HG03432 (cell line): ENCODE data around the gene ABHD5.

Experiments
- ATAC-seq: cut with Tn5 transposase; IDR thresholded peaks from one replicate; pipeline ENCODE4 v1.9.1; 2021; ENCODE audit warnings: mild to moderate bottlenecking, moderate library complexity; ENCODE audit not compliant: unreplicated experiment

Gene ABHD5

GRCh38 chr3:43709022-43709421 lies 18.3 kb downstream of the ABHD5 start:
- no peak for ATAC-seq

GRCh38 chr3:43710607-43711006 lies 19.9 kb downstream of the ABHD5 start:
- no peak for ATAC-seq

DNA sequence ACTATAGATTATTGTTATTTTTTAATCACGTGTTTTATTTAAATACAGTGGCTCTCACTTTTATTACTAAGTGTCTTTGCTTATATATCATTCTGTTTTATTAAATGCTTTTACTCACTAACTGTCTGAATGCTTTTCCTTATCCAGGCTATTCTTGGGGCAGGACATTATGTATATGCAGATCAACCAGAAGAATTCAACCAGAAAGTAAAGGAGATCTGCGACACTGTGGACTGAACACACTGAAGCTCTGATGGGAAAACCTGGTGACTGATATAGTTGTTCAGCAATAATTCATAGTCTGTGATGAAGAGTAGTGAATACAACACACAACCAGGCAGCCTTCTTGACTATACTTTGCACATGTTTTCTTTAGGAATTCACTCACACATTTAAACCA lies 27.6 kb downstream of the ABHD5 start:
- ATAC-seq, result no peak

DNA sequence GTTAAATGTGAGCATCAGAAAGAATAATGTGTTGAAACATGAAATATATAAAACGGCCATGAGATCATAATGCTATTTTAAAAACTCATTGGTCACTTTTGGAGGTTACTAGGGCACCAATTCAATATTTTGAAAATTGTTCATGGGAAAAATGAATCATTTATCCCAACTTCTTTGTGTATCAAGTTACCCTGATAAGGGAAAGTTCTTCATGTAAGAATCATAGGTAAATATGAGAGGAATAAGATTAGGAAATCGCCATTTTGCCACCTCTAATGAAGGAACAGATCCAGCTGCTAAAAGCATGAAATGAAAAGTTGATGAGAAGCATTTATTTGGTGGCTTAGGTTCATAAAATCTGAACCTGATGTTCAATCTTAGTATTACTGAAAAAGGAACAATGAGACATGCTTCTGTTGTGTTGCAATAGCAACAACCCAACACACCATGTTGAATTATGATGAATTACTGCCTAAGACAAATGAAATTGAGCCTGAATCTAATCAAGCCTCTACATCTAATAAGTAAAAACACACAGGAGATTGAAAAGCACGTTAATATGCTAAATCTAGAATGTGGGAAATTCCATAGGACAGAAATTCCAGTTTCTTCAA lies 32.5 kb downstream of the ABHD5 start:
- ATAC-seq, result no peak

DNA sequence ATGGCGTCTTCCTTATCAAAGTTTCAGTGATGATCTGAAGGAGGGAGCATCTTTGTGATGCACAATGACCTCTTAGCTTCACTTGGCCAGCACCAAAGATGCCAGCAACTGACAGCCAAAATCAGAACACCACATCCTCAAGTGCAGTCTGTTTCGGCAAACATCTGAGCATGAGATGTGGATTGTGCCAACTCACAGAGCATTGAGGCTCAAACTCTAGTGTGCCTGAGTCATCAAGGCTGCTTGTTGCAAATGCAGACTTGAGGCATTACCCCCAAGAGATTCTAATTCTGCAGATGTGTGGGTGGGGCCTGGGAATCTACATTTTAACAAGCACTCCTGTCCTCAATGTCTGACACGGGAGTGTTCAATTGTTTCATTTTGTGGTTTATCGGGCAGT lies 35.8 kb downstream of the ABHD5 start:
- ATAC-seq, result no peak

DNA sequence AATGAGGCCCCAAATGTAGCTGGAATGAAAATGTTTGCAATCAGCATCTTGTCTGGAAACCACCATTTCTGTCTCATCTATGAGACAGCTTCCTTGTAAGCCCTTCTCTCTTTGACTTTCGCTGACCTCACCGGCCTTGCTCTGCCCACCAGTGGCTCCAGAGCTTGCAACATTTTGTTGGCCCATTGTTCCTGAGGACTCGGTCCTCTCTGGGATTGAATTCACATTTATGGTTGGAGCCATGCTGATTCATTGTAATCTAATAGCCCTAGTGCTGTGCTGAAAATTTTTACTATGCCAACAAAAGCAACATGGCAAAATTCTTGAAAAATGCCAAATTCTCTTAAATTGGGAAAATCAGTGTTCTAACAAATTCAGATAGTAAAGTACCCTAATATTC lies 37.2 kb downstream of the ABHD5 start:
- ATAC-seq, result no peak

- ATAC-seq, result no peak
These were observed 37.7 kb downstream of the ABHD5 start for GRCh38 chr3:43728476-43728875.

DNA sequence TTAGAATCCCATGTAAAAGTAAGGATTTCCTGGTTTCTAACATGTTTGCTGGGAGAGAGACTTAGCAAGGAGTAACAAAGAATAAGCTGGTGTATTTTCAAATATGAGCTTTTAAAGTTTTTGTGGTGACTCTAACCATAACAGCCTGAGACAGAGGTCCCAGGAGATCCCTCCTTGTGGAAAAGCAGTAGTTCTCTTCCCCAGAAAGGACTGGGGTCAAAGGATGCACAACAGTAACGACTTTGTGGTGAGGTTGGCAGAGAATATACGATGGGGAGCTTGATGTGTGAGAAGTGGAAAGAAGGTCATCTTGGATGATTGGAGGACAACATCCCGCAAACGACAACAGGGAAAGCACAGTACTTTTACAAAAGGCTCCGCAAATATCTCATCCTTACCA lies 38.2 kb downstream of the ABHD5 start:
- no peak for ATAC-seq

DNA sequence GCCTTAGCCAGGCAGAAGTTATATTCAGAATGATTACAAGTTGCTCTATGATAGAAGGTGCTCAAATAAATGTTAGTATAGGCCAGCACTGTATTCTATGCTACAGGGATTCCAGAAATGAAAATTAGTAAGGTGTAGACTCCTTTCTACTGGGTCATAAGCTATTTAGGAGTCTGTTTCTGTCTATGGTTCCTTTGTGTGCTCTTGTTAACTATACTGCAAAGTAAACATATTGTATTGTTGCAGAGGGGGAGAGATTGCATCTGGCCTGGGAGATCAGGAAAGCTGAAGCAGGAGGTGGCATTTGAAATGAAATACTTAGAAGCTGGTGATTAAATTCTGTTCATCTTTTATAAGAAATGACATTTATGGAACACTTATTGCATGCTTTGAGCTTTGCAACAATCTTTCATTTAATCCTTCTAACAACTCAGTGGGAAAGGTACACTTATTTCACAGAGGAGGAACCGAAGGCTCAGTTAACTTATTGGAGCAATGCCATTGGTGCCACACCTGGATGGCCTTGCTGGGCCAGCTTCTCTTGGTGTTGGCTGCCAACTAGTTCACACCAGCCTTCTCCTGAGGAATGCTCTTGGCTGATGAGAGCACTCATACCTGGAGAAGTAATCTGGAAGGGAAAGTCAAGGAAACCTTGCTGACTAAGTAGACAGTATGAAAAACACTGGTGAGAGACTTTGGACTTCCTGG lies 39.1 kb downstream of the ABHD5 start:
- ATAC-seq, result no peak

- ATAC-seq, result no peak
These were observed 42.1 kb downstream of the ABHD5 start for GRCh38 chr3:43732747-43733425.

DNA sequence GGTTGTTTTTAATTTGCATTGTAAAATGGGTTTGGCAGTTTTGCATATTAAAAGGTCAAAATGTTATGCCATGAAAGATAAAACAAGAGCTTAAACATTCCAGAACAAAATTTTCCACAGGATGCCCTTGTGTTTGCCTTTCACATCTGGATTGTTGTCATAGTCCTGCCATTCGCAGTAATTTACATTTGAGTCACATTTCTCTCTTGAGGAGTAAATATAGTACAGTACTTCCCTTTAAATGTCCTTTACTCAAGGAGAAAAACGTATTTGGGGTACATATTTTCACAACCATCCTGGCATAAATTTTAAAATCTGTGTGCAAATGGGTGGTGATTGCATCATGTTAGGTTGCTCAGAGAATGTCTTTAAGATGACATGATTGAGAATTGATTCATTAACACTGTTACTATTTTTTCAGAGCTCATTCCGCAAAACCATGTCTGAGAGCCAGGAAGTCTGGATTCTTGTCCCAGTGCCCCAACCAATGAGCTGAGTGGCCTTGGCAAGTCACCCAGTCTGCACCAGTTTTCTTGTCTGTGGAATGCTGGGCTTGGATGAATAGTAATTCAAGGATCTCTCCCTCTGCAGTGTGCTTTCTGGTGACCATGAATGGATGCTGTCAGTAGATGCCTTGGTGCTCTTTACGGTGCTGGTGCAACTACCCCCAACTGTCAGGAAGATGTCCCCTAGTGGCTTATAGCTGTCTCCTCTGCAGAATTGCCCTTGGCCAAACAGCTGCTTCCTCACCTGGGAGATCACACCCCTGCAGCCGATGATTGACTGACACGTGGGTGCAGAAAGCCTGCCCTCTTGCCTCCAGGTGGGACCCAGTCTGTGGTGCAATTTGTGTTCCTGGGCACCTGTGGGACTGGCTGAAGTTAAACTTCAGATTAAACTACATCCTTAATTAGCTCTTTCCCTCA lies 43.0 kb downstream of the ABHD5 start:
- no peak for ATAC-seq

GRCh38 chr3:43734685-43735084 lies 43.9 kb downstream of the ABHD5 start:
- ATAC-seq, result no peak

DNA sequence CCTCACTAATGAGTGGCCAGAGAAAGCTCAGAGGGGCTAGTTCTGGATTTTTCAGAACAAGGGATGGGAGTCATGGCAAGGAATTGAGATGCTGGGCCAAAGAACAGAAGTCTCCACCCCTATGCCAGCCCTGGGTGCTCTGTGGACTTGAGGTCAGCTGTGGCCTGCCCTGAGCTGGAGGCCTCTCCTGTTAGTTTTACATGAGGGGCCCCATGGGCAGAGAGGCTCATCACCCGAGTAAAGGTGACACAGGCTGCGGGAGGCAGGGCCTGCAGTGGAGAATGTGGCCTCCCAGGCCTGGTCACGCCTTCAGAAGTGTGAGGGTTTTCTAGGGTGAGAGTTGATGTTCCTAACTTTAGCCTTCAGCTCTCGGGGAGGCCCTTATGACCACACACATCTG lies 44.9 kb downstream of the ABHD5 start:
- ATAC-seq, result no peak

- ATAC-seq, result no peak
These were observed 46.1 kb downstream of the ABHD5 start for GRCh38 chr3:43736558-43737440.

GRCh38 chr3:43738305-43738704 lies 47.6 kb downstream of the ABHD5 start:
- ATAC-seq, result no peak

DNA sequence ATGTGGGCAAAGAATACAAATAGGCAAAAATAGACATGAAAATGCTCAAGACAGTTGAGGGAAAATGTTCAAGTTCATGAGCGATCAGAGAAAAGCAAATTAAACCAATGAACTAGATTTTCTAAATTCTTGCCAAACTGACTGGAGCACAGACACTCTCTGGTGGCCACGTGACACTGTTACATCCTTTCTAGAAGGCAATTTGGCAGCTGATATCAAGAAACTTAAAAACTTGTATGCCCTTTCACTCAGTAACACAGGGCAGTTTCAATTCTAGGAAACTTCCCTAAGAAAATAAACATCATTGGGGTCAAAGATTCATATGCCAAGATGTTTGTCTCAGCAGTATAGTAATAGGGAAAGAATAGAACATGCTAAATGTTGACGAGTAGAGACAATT lies 52.2 kb downstream of the ABHD5 start:
- ATAC-seq, result no peak

GRCh38 chr3:43747641-43748040 lies 56.9 kb downstream of the ABHD5 start:
- no peak for ATAC-seq

DNA sequence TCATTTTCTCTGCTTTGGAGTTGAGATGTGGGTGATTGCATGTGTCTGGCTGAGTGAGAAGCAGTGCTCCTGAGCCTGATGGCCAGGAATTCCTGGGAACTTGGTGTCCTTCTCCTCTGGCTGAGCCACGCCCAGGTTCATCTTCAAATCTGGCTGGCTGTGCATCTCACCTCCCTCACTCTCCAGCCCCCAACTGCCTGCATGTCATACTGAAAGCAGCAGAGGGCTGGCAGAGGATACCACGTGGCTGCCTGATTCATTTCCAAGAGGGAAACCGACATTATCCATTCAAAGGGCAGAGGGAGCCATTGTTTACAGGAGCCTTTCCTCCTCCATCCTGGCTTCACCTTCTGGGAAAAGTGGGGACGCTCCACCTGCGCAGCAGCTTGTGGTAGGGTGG lies 57.4 kb downstream of the ABHD5 start:
- no peak for ATAC-seq

- ATAC-seq, result no peak
These were observed 57.9 kb downstream of the ABHD5 start for GRCh38 chr3:43748645-43749044.

- ATAC-seq, result no peak
These were observed 62.2 kb downstream of the ABHD5 start for GRCh38 chr3:43752905-43753304.
